ENCODE results near the gene ZFP3.
"Not testable (repeated sequence)": the region's sequence is repeated elsewhere in the genome, so short reads cannot be mapped to it uniquely, and the experiment has no call there.

ZFP3 gene

DNA sequence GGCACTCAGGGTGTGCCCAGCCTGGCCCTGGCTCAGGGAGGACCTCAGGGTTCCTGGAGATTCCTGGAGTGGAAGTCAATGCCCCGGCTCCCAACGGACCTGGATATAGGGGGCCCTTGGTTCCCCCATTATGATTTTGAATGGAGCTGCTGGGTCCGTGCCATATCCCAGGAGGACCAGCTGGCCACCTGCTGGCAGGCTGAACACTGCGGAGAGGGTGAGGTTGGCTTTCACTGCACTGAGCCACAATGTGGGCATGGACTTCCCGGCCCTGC lies 61.1 kb downstream of the ZFP3 start:
- no peak for DNase-seq

DNA sequence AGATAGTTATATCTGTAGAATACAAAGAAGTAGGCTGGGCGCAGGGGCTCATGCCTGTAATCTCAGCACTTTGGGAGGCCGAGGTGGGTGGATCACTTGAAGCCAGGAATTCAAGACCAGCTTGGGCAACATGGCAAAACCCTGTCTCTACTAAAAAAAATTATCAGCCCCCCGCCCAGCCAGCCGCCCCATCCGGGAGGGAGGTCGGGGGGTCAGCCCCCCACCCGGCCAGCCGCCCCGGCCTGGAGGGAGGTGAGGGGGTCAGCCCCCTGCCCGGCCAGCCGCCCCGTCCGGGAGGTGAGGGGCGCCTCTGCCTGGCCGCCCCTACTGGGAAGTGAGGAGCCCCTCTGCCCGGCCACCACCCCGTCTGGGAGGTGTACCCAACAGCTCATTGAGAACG lies 64.6 kb downstream of the ZFP3 start:
- DNase-seq, result not testable (repeated sequence)
